T-helper 1 cell treated with Interleukin-12 subunit alpha and Interleukin-12 subunit beta and Interleukin-4 antibody, amounts not matched to agents 30 ng/mL and 1 ng/mL, for 36 hours (primary cell): ENCODE data around the gene TAF8. TPM values are rescaled to one million over a fixed set of nuclear protein-coding genes. Genes with fewer than 3 reads are reported as not detected.
"Not testable (repeated sequence)": the region's sequence is repeated elsewhere in the genome, so short reads cannot be mapped to it uniquely, and the experiment has no call there.

Source experiments
- intact Hi-C: fragments of 100-400 bp; cut with micrococcal nuclease; formaldehyde crosslinking; loops from one replicate; pipeline ENCODE4 v1.15.1; 2024
- total RNA-seq: library from RNA; stranded (reverse); gene quantifications from 2 replicates; pipeline ENCODE4 v1.2.3, GENCODE V29; 2022

Gene TAF8, protein sequence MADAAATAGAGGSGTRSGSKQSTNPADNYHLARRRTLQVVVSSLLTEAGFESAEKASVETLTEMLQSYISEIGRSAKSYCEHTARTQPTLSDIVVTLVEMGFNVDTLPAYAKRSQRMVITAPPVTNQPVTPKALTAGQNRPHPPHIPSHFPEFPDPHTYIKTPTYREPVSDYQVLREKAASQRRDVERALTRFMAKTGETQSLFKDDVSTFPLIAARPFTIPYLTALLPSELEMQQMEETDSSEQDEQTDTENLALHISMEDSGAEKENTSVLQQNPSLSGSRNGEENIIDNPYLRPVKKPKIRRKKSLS
- 47.5 and 52.0 TPM in 2 replicates for total RNA-seq

- intact Hi-C loops: loop anchor here (1.0 to 5.0 kb wide), 13 partner anchors 11 to 1577 kb away; partner anchors contain the start of genes BYSL, GTPBP2, MED20 and MRPS10
Measured at GRCh38 chr6:42050297-42051267, at the start of gene TAF8. TSS of gene TAF8 (plus strand) at chr6:42050524. CDS start at chr6:42050542, 18 bp downstream.

DNA sequence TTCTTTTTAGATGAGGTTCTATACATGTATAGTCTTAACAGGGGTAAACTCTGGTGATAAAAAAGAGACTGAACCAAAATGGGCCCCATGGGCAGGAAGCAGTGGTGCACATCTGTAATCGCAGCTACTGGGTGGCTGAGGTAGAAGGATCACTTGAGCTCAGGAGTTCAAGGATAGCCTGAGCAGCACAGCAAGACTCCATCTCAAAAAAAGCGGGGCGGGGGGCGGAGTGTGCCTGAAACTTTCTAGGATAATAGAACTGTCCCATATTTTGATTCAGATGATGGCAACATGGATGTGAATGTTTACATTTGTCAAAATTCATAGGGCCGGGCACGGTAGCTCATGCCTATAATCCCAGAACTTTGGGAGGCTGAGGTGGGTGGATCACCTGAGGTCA, 48.8 kb upstream of the TAF8 start:
- intact Hi-C loops: no loop called here

- intact Hi-C loops: not testable (repeated sequence)
Measured at GRCh38 chr6:42003658-42004057, 46.7 kb upstream of the TAF8 start.

DNA sequence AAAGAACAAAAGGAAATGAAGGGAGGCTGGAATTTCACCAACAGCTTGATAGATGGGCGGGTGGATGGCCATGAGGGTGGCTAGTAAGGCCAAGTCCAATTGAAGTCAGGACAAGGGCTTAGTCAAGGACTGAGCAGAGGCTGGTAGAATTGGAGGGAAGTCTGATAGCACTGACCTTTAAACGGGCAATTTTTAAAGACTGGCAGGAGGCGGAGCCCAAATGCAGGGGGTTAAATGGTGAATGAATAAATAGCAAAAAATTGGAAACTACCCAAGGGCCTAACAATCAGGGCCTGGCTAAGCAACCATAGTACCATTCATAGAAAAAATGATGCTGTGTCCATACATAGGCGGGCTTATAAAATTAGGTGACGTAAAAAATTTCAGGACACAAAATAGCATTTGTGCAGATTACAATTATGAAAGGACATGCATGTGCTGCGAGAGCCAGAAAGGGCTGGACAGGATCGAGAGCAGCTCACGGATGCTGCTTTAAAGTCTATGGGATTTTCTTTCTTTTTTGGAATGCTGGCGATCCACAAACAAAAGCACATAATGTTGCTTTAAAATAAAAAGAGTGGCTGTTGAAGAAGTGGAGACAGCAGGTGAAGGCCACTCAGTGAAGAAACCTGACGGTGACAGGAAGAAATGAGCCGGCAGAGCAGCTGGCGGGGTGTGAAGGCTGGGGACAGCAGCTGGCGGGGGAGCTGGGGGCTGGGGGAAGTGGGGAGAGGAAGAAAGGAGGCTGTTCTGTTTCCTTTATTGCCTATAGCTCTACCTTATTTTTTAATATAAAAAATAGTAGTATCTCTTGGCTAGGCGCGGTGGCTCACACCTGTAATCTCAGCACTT, 42.8 kb upstream of the TAF8 start:
- intact Hi-C loops: loop anchor here (2.0 kb wide), 1 partner anchor 31 kb away; no protein-coding TSS in a partner anchor

DNA sequence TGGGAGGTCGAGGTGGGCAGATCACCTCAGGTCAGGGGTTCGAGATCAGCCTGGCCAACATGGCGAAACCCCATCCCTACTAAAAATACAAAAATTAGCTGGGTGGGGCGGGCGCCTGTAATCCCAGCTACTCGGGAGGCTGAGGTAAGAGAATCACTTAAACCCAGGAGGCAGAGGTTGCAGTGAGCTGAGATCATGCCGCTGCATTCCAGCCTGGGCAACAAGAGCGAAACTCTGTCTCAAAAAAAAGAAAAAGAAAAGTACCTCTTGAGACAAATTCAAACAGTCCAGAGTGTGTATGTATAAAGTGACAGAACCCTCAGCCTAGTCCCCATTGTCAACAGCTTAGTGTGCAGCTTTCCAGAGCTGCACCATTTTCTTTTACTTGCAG, 42.2 kb upstream of the TAF8 start:
- intact Hi-C loops: not testable (repeated sequence)

- intact Hi-C loops: loop anchor here (1.0 to 2.0 kb wide), 4 partner anchors 12 to 73 kb away; no protein-coding TSS in a partner anchor
Measured at GRCh38 chr6:42009844-42010184, 40.5 kb upstream of the TAF8 start.

DNA sequence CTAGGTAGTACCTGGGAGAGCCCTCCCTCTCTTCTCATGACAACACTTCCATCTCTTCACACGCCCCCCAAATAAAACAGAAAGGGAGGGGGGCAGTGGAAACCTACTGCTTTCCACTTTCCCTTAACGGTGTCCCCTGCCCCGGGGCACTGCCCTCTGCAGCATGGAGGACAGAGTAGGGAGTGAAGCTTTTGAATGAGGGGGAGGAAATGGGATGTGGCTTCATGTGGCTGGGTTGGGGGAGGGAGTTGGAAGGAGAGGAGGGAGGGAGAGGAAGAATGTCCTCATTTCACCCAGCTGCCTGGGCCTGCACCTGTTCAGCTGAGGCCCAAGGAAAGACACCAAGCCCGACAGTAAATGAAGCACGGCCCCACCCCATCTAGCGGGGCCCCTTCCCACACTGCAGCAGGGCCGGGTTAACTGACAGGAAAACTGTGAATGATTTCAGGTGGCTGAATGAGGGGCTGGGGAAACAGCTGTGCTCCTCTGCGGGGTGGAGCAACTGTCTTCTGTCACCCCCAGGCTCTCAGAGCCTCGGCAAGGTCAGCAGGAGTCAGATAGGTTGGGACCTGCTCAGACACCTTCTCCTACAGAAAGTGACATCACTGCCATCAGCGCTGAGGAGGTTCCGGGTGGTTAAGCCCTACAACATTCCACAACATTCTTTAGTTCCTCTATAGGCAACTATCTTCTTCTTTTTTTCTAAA, 40.0 kb upstream of the TAF8 start:
- intact Hi-C loops: loop anchor here (1.0 to 2.0 kb wide), 4 partner anchors 12 to 74 kb away; no protein-coding TSS in a partner anchor

- intact Hi-C loops: loop anchor here (1.0 to 2.0 kb wide), 4 partner anchors 11 to 74 kb away; no protein-coding TSS in a partner anchor
Measured at GRCh38 chr6:42010909-42011308, 39.4 kb upstream of the TAF8 start.

DNA sequence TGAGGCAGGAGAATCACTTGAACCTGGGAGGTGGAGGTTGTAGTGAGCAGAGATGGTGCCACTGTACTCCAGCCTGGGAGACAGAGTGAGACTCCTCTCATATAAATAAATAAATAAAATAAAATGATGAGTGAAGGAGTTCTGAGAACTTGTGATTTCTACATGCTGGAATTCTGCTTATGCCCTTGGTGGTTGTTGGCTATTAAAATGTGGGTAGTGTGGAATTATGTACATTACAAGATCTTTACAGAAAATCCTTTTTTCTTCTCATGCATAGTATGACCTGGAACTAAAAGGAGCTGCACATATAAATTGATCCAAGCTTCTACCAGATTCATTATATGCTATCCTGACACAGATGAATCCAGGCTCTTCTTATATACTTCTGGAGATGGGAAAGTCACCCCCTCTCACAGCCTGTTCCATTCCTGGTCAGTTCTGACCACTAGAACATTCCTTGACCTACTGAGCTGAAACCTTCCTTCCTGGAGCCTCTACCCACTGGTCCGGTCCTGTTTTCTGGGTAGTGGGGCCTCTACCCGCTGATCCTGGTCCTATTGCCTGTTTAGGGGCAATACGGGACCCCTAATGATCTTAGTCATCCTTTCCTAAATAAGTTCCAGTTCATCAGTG, 37.7 kb upstream of the TAF8 start:
- intact Hi-C loops: no loop called here

DNA sequence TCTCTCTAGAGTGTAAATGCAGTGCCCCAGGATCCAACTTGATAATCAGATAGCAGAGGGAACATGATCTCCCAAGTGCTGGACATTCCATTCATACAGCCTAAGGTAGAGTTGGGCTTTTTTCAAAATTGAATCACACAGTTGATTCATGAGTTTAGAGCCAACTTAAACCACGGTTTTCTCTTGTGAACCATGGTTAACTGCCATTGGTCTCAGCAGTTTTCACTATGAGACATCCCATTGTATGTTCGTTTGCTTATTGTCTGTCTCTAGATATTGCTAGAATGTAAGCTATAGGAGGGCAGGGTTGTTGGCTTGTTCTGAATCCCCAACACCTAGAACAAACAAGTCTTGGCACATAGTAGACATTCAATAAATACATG, 37.2 kb upstream of the TAF8 start:
- intact Hi-C loops: no loop called here

GRCh38 chr6:42017021-42017643, 33.2 kb upstream of the TAF8 start:
- intact Hi-C loops: no loop called here

GRCh38 chr6:42020967-42021366, 29.4 kb upstream of the TAF8 start:
- intact Hi-C loops: no loop called here

- intact Hi-C loops: loop anchor here (1.0 kb wide), 6 partner anchors 9 to 101 kb away; partner anchors contain the start of genes BYSL and MED20
Measured at GRCh38 chr6:42021847-42022754, 28.2 kb upstream of the TAF8 start.

DNA sequence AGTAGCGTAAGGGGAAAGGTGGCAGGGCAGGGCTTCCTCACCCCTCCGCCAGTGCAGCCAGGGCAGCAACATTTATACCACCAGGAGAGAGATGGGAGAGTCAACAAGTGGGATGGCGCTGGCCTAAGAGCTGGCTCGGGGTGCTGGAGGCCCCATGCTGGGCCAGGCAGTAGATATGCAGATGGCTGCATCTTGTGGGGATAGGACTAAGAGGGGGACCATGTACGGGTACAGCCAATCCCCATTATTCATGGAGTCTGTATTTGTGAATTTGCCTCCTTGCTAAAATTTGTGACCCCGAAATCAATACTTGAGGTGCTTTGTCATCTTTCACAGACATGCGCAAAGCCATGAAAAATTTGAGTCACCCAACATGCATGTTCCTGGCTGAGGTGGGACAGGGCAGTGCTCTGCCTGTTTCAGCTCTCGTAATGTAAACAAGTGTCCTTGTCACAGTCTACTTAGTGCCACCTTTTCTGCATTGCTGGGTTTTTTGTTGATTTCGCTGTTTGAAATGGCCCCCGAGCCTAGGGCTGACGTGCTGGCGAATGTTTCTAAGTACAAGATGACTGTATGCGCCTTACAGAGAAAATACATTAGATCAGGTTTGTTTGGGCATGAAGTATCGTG, 27.5 kb upstream of the TAF8 start:
- intact Hi-C loops: loop anchor here (1.0 kb wide), 6 partner anchors 8 to 102 kb away; partner anchors contain the start of genes BYSL and MED20

- intact Hi-C loops: no loop called here
Measured at GRCh38 chr6:42025066-42025844, 25.1 kb upstream of the TAF8 start.

GRCh38 chr6:42025845-42026243, 24.5 kb upstream of the TAF8 start:
- intact Hi-C loops: no loop called here

DNA sequence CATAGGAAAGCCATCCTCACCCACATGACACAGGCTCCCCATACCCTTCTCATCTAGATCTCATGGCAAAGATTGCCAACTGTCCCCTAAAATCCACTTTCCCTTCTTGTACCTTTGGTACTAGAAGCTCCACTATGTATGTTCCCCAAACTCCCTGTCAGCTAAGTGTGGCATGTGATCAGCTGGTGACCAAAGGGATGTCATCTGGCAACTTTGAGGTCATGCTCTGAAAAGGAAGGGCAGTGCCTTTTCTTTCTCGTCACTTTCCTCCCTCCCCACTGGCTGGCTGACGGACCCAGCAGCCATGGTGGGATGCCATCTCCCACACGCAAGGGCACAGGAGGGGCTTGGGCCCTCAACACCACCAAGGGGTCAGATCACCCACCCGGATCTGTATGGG, 23.8 kb upstream of the TAF8 start:
- intact Hi-C loops: no loop called here
